Pancreas (tissue), 10 donors: ENCODE measurements around the gene AP2A1. TPM values are rescaled to one million over a fixed set of nuclear protein-coding genes. Genes with fewer than 3 reads are reported as not detected.

Experiments used
- ATAC-seq, 4 donors: fragments of 200-7000 bp; cut with Tn5 transposase; one replicate each; pipeline versions ENCODE4 v1.8.0 to v1.9.1; 2020; ENCODE audit warnings: mild to moderate bottlenecking in 4 of 4, moderate library complexity in 4 of 4
- DNase-seq, 6 donors: peaks; one replicate each; pipeline ENCODE4 v3.0.0-alpha.2; 2020
- FAIRE-seq: peaks from 2 replicates; lab custom pipeline; 2012; peaks lifted over from hg19 to GRCh38; lab: Jason Lieb, UNC
- H3K27ac ChIP-seq, 4 donors: fragments of 200-600 bp; sonication (generic); 1 replicate in 3 of 4; 2 replicates in 1 of 4; pipeline versions ENCODE4 v1.5.0 to v1.8.0; 2020
- H3K27me3 ChIP-seq, 4 donors: fragments of 200-600 bp; one replicate each; pipeline ENCODE4 v1.8.0; 2021
- H3K36me3 ChIP-seq, 3 donors: fragments of 200-600 bp; sonication (generic) in 1 of 3; one replicate each; pipeline versions ENCODE4 v1.5.0 to v1.8.0; 2020 to 2021
- H3K4me1 ChIP-seq, 3 donors: fragments of 200-600 bp; one replicate each; pipeline ENCODE4 v1.8.0; 2021
- H3K4me3 ChIP-seq, 4 donors: fragments of 200-600 bp; sonication (generic) in 2 of 4; one replicate each; pipeline versions ENCODE4 v1.5.0 to v1.8.0; 2020 to 2021
- H3K9me3 ChIP-seq, 4 donors: fragments of 200-600 bp; one replicate each; pipeline ENCODE4 v1.8.0; 2021
- WGBS, 2 donors: extraction: QIAGEN DNeasy Blood & Tissue Kit; methylation state at CpG; one replicate each; pipeline ENCODE4 v1.1.7; 2013; 5-methylcytosine and 5-hydroxymethylcytosine counted together
- intact Hi-C, 3 donors: fragments of 100-400 bp; cut with DNase I; formaldehyde crosslinking; loops; one replicate each; pipeline versions ENCODE4 v1.11.1 to v1.14.2; 2022
- polyA plus RNA-seq, 2 donors: library from polyadenylated mRNA; stranded (reverse); fragments of 200-250 nt; gene quantifications; one replicate each; pipeline ENCODE4 v1.2.3, GENCODE V29; 2013
- total RNA-seq, 6 donors: library from RNA; stranded (reverse); fragmentation: NEBNext Ultra II Directional in 4 of 6; extraction: Animal tissue kit (Norgen Biotek cat#: 25700) in 4 of 6; gene quantifications; one replicate each; pipeline versions ENCODE4 v1.2.1 to v1.2.4, GENCODE V29; 2021 to 2023
- TF ChIP-seq, protein P1 (sequence below), 4 donors: fragments of 200-600 bp; sonication (generic) in 3 of 4; IDR thresholded peaks; one replicate each; pipeline versions ENCODE4 v1.5.0 to v1.8.0; 2021; ENCODE audit warnings: antibody characterized with exemption in 4 of 4
- donor health status: healthy with polysubstance abuse.
- donor health status: DM: no; HTN: no; CAD: no; lungs with moderate emphysema.
- donor health status: DM: no; HTN: no; CAD: no.
- donor health status: control.
- donor health status: control.
- donor health status: Bipolar disorder and iron deficiency.
- donor health status: DM: yes; HTN: yes; CAD: no.
- donor health status: DM: no; HTN: no; CAD: no.
- donor health status: DM: no; HTN: no; CAD: no.
- donor health status: DM: yes; HTN: yes; CAD: no.

The AP2A1 gene
- total and polyA plus RNA-seq, 8 donors, result 27.1 to 42.8 (median 33.3) TPM

DNA sequence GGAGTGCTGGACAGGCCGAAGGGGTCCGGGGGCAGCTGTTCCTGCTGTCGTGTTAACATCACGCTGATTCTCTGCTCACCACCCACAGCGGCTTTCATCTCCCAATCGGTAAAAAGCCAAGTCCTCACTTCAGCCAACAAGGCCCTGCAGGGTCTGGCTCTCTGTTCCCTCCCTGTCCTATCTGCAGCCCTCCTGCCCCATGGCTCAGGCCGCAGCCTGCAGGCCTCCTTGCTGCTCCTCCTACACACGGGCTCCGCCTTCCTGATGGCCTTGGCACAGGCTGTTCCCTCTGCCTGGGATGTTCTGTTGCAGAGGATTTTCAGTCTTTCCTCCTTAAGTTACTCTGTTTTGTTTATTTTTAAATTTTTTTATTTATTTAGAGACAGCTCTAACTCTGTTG is 24.1 kb downstream of the AP2A1 start:
- TF ChIP-seq, protein P1, sequence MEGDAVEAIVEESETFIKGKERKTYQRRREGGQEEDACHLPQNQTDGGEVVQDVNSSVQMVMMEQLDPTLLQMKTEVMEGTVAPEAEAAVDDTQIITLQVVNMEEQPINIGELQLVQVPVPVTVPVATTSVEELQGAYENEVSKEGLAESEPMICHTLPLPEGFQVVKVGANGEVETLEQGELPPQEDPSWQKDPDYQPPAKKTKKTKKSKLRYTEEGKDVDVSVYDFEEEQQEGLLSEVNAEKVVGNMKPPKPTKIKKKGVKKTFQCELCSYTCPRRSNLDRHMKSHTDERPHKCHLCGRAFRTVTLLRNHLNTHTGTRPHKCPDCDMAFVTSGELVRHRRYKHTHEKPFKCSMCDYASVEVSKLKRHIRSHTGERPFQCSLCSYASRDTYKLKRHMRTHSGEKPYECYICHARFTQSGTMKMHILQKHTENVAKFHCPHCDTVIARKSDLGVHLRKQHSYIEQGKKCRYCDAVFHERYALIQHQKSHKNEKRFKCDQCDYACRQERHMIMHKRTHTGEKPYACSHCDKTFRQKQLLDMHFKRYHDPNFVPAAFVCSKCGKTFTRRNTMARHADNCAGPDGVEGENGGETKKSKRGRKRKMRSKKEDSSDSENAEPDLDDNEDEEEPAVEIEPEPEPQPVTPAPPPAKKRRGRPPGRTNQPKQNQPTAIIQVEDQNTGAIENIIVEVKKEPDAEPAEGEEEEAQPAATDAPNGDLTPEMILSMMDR (IDR thresholded peaks at IDR 0.05), result no peak
- Histone ChIP-seq H3K9me3 (no peaks in the 10 kb centered on the region), H3K27me3 (no peaks in the 10 kb centered on the region), H3K4me3 (no peak overlapping the region), H3K4me1 (no peaks in the 10 kb centered on the region), H3K27ac (no peak overlapping the region), H3K36me3 (peaks cover 0 to 19% (median 11%) of the 10 kb centered on the region in 3 donors)
- no peak for DNase-seq
- ATAC-seq, result peak in 3 of 4 donors; percentile 23 to 63 (median 58)
- intact Hi-C loops, result no loop called here
- WGBS, 2 donors, result 73 to 76% methylated on average over 9 of the region's 9 CpGs
- FAIRE-seq, result no peak

DNA sequence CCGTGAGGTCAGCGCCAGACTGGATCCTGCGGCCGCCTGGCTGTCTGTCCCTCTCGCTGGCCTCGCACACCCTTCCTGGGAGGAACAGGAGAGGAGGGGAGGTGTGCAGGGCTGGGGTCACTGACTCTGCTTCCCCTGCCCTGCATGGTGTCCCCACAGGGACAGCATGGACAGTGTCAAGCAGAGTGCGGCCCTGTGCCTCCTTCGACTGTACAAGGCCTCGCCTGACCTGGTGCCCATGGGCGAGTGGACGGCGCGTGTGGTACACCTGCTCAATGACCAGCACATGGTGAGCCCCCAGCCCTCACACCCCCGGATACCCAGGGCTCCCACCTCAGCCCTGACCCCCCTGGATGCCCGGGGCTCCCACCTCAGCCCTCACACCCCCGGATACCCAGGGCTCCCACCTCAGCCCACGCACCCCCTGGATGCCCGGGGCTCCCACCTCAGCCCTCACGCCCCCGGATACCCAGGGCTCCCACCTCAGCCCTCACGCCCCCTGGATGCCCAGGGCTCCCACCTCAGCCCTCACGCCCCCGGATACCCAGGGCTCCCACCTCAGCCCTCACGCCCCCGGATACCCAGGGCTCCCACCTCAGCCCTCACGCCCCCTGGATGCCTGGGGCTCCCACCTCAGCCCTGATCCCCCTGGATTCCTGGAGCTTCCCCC is 25.1 kb downstream of the AP2A1 start:
- Histone ChIP-seq H3K36me3 (peaks cover 4 to 21% (median 13%) of the 10 kb centered on the region in 3 donors), H3K9me3 (no peaks in the 10 kb centered on the region), H3K4me3 (no peak overlapping the region), H3K4me1 (no peaks in the 10 kb centered on the region), H3K27ac (no peak overlapping the region), H3K27me3 (no peaks in the 10 kb centered on the region)
- FAIRE-seq (no peak), DNase-seq (no peak), ATAC-seq (no peak)
- intact Hi-C loops, result no loop called here
- WGBS, 2 donors, result 95 to 96% methylated on average over 25 to 26 of the region's 26 CpGs
- TF ChIP-seq, protein P1 (IDR thresholded peaks at IDR 0.05), result no peak

DNA sequence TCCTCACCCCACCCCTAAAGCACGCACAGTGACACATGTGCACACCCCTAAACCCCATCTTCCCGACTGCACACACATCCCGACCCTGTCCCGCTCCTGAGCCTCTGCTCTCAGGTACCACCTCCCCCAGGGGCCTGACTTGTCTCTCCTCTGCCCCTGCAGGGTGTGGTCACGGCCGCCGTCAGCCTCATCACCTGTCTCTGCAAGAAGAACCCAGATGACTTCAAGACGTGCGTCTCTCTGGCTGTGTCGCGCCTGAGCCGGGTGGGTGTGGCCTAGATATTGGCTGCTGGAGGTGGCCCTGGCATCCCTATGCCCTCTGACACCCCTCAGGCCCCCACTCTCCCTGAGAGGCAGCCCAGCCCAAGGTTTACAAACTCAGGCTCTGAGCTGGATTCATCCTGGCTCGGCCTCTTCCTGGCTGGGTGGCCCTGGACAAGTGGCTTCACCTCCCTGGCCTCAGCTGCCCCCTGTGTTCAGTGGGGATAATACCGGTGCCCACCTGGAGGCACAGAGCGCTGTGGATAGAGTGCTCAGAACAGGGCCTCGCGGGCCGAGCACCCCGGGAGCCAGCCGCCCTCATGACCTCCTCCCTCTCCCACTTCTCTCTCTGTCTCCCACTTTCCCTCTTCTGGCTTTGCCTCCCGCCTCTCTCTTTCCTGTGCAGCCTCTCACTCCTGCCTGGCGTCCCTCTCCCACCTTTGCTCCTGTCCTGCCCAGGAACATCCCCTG is 26.2 kb downstream of the AP2A1 start:
- Histone ChIP-seq H3K27ac (no peak overlapping the region), H3K27me3 (no peaks in the 10 kb centered on the region), H3K9me3 (no peaks in the 10 kb centered on the region), H3K4me3 (no peak overlapping the region), H3K4me1 (no peaks in the 10 kb centered on the region), H3K36me3 (peaks cover 4 to 21% (median 13%) of the 10 kb centered on the region in 3 donors)
- intact Hi-C loops, result no loop called here
- no peak for FAIRE-seq
- no peak for DNase-seq
- whole genome bisulfite sequencing, 2 donors, result 91% methylated on average over 22 of the region's 22 CpGs
- TF ChIP-seq, protein P1 (IDR thresholded peaks at IDR 0.05), result no peak
- ATAC-seq, result no peak

DNA sequence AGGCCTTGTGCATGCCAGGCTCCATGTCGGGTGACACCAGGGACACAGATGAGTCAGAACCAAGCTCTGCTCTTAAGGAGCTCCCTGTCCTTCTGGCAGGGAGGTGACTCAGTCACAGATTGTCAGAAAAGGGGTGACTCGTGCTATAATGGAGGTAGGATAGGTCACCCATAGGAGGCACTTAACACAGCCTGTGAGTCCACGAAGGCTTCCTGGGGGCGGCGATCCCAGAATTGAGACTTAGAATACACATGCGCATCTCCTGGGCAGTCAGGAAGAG is 26.7 kb downstream of the AP2A1 start:
- TF ChIP-seq, protein P1 (IDR thresholded peaks at IDR 0.05), result no peak
- WGBS, 2 donors, result 93 to 95% methylated on average over 6 of the region's 6 CpGs
- DNase-seq (no peak), FAIRE-seq (no peak), ATAC-seq (no peak)
- intact Hi-C loops, result no loop called here
- Histone ChIP-seq H3K36me3 (peaks cover 4 to 21% (median 13%) of the 10 kb centered on the region in 3 donors), H3K4me3 (no peak overlapping the region), H3K27me3 (no peaks in the 10 kb centered on the region), H3K9me3 (no peaks in the 10 kb centered on the region), H3K27ac (no peak overlapping the region), H3K4me1 (no peaks in the 10 kb centered on the region)

DNA sequence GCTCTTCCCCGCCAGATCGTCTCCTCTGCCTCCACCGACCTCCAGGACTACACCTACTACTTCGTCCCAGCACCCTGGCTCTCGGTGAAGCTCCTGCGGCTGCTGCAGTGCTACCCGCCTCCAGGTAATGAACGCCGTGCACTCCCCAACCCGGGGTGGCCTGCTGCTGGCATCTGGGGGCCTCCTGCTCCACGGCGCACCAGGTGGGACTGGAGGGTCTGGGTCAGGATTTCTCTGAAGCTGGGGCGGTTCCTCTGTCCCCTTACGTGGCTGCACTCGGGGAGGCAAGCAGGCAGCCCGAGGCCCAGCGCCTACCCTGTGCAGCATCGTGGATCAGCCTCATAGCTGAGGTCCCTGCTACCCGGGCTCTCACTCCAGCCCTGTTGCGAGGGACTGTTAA is 28.8 kb downstream of the AP2A1 start:
- no peaks in the 10 kb centered on the region for H3K4me1 ChIP-seq
- H3K27ac ChIP-seq, result no peak overlapping the region
- WGBS, 2 donors, result 93 to 95% methylated on average over 20 of the region's 20 CpGs
- intact Hi-C loops, result no loop called here
- no peaks in the 10 kb centered on the region for H3K27me3 ChIP-seq
- peaks cover 4 to 21% (median 13%) of the 10 kb centered on the region in 3 donors for H3K36me3 ChIP-seq
- no peak overlapping the region for H3K4me3 ChIP-seq
- no peak for ATAC-seq
- no peaks in the 10 kb centered on the region for H3K9me3 ChIP-seq
- FAIRE-seq, result no peak
- TF ChIP-seq, protein P1 (IDR thresholded peaks at IDR 0.05), result no peak
- no peak for DNase-seq
